Transverse colon (tissue), 4 donors: ENCODE measurements around the gene SGF29. TPM values are rescaled to one million over a fixed set of nuclear protein-coding genes. Genes with fewer than 3 reads are reported as not detected.
"Not testable (repeated sequence)": the region's sequence is repeated elsewhere in the genome, so short reads cannot be mapped to it uniquely, and the experiment has no call there.

Source experiments
- DNase-seq: peaks from one replicate; pipeline ENCODE4 v3.0.0-alpha.2; 2019
- H3K27ac ChIP-seq, 4 donors: fragments of 200-600 bp; sonication (generic); 2 replicates each; pipeline ENCODE4 v1.5.1; 2016 to 2018; ENCODE audit warnings: inconsistent platforms in 4 of 4
- H3K27me3 ChIP-seq: fragments of 200-600 bp; sonication (generic); 2 replicates; pipeline ENCODE4 v1.5.1; 2017; ENCODE audit warnings: inconsistent platforms
- H3K36me3 ChIP-seq, 4 donors: fragments of 200-600 bp; sonication (generic); 2 replicates each; pipeline ENCODE4 v1.5.1; 2017 to 2019; ENCODE audit warnings: inconsistent platforms in 4 of 4
- H3K4me1 ChIP-seq, 4 donors: fragments of 200-600 bp; sonication (generic); 2 replicates each; pipeline ENCODE4 v1.5.1; 2017 to 2020; ENCODE audit warnings: inconsistent platforms in 4 of 4
- H3K4me3 ChIP-seq, 4 donors: fragments of 200-600 bp; sonication (generic); 1 replicate in 1 of 4; 2 replicates in 3 of 4; pipeline versions ENCODE4 v1.5.1 to v1.6.1; 2017 to 2019; ENCODE audit warnings: inconsistent platforms in 4 of 4
- H3K9me3 ChIP-seq, 2 donors: fragments of 200-600 bp; sonication (generic); 2 replicates each; pipeline ENCODE4 v1.5.1; 2017 to 2019; ENCODE audit warnings: inconsistent platforms in 2 of 2
- EP300 ChIP-seq: sonication (generic); formaldehyde crosslinking; IDR thresholded peaks from one replicate; pipeline ENCODE4 v1.6.1; 2017; ENCODE audit warnings: antibody characterized with exemption, low read depth
- POLR2A ChIP-seq: fragments of 450-650 bp; IDR thresholded peaks from one replicate; pipeline ENCODE4 v1.6.1; 2016; ENCODE audit warnings: antibody characterized with exemption, mild to moderate bottlenecking, moderate library complexity
- POLR2AphosphoS5 ChIP-seq, 3 donors: sonication (generic); formaldehyde crosslinking; IDR thresholded peaks; one replicate each; pipeline ENCODE4 v1.6.1; 2016; ENCODE audit warnings: antibody characterized with exemption in 3 of 3
- WGBS, 2 donors: methylation state at CpG; one replicate each; pipeline ENCODE4 v1.1.5; 2018; ENCODE audit warnings: low coverage in 1 of 2; 5-methylcytosine and 5-hydroxymethylcytosine counted together
- in situ Hi-C, 4 donors: fragments of 200-750 bp; cut with MboI; loops; one replicate each; pipeline versions ENCODE4 v1.15.0 to v1.15.1; 2017; ENCODE audit warnings: low sequenced_read_pairs in 3 of 4, low pct_ligation_motif_present in 1 of 4, low pct_unique_long_range_greater_than_20kb in 1 of 4
- intact Hi-C: fragments of 100-400 bp; cut with DNase I; formaldehyde crosslinking; loops from one replicate; pipeline ENCODE4 v1.15.1; 2023; ENCODE audit warnings: low total_unique reads
- total RNA-seq, 4 donors: library from RNA; depleted of rRNA; stranded (reverse); fragments of >200 nt; gene quantifications; one replicate each; pipeline ENCODE4 v1.1.0, GENCODE V29; 2016
- TF ChIP-seq, protein P1 (sequence below), 5 experiments: fragments of 200-600 bp in 3 of 5; fragments of 450-650 bp in 2 of 5; sonication (generic) in 3 of 5; IDR thresholded peaks; 1 replicate in 2 of 5; 2 replicates in 3 of 5; pipeline ENCODE4 v1.5.1; 2016 to 2017; ENCODE audit warnings: antibody characterized with exemption in 5 of 5, inconsistent platforms in 3 of 5, mild to moderate bottlenecking in 2 of 5, moderate library complexity in 1 of 5

Gene SGF29
- total RNA-seq, 4 donors from 2014 or later, result 22.1 to 95.0 (median 32.1) TPM

- H3K36me3 ChIP-seq, H3K4me1 ChIP-seq, H3K9me3 ChIP-seq, DNase-seq, H3K4me3 ChIP-seq, H3K27ac ChIP-seq, in situ Hi-C loops, H3K27me3 ChIP-seq: not testable (repeated sequence)
- 70 to 77% methylated on average over 7 of the region's 7 CpGs for WGBS, 2 donors
- TF ChIP-seq, protein P1, sequence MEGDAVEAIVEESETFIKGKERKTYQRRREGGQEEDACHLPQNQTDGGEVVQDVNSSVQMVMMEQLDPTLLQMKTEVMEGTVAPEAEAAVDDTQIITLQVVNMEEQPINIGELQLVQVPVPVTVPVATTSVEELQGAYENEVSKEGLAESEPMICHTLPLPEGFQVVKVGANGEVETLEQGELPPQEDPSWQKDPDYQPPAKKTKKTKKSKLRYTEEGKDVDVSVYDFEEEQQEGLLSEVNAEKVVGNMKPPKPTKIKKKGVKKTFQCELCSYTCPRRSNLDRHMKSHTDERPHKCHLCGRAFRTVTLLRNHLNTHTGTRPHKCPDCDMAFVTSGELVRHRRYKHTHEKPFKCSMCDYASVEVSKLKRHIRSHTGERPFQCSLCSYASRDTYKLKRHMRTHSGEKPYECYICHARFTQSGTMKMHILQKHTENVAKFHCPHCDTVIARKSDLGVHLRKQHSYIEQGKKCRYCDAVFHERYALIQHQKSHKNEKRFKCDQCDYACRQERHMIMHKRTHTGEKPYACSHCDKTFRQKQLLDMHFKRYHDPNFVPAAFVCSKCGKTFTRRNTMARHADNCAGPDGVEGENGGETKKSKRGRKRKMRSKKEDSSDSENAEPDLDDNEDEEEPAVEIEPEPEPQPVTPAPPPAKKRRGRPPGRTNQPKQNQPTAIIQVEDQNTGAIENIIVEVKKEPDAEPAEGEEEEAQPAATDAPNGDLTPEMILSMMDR (IDR thresholded peaks at IDR 0.05), result peak in 1 of 5 experiments; percentile 9
- intact Hi-C loops, result loop anchor here (5.0 kb wide), 1 partner anchor 129 kb away; no protein-coding TSS in a partner anchor
Measured at GRCh38 chr16:28616224-28616577, 62.5 kb downstream of the SGF29 start.

GRCh38 chr16:28616636-28617035 is 62.9 kb downstream of the SGF29 start:
- TF ChIP-seq POLR2AphosphoS5 (IDR thresholded peaks at IDR 0.05) (no peak), POLR2A (no peak), EP300 (no peak)
- TF ChIP-seq, protein P1 (IDR thresholded peaks at IDR 0.05), result no peak
- DNase-seq, result no peak
- Histone ChIP-seq H3K9me3 (no peaks in the 10 kb centered on the region), H3K4me3 (no peak overlapping the region), H3K27me3 (no peaks in the 10 kb centered on the region), H3K4me1 (no peaks in the 10 kb centered on the region), H3K36me3 (no peaks in the 10 kb centered on the region), H3K27ac (no peak overlapping the region)
- intact Hi-C loops, result loop anchor here (5.0 kb wide), 1 partner anchor 129 kb away; no protein-coding TSS in a partner anchor
- 74 to 76% methylated on average over 7 of the region's 7 CpGs for WGBS, 2 donors
- in situ Hi-C loops, result no loop called here

- Histone ChIP-seq H3K9me3 (no peaks in the 10 kb centered on the region), H3K4me3 (no peak overlapping the region), H3K27ac (no peak overlapping the region), H3K36me3 (no peaks in the 10 kb centered on the region), H3K4me1 (peaks cover 0 to 12% (median 6%) of the 10 kb centered on the region in 4 donors), H3K27me3 (no peaks in the 10 kb centered on the region)
- 14 to 71% methylated on average over 3 to 4 of the region's 4 CpGs for WGBS, 2 donors
- in situ Hi-C loops, result no loop called here
- no peak for DNase-seq
- no peak for TF ChIP-seq POLR2AphosphoS5 (IDR thresholded peaks at IDR 0.05)
- no peak for TF ChIP-seq EP300
- no peak for TF ChIP-seq POLR2A
- TF ChIP-seq, protein P1 (IDR thresholded peaks at IDR 0.05), result no peak
- intact Hi-C loops, result loop anchor here (5.0 kb wide), 1 partner anchor 131 kb away; no protein-coding TSS in a partner anchor
Measured at GRCh38 chr16:28617874-28618273, 64.2 kb downstream of the SGF29 start.

DNA sequence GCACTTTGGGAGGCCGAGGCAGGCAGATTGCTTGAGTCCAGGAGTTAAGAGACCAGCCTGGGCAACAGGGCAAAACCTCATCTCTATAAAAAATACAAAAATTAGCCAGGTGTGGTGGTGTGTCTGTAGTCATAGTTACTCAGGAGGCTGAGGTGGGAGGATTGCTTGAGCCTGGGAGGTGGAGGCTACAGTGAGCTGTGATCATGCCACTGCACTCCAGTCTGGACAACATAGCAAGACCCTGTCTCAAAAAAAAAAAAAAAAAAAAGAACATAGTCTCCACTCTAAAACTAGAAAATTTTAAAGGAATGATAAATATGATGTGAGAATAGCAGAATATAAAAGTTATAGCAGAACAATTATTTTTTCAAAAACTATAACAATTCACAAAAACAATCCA is 66.6 kb downstream of the SGF29 start:
- H3K36me3 ChIP-seq, H3K4me3 ChIP-seq, H3K9me3 ChIP-seq, in situ Hi-C loops, intact Hi-C loops, DNase-seq, H3K27me3 ChIP-seq, H3K27ac ChIP-seq: not testable (repeated sequence)
- 82% methylated on average over 1 of the region's 1 CpG; no CpG with 5 or more reads in 1 of the 2 donors for WGBS, 2 donors
- H3K4me1 ChIP-seq, result peaks cover 0 to 19% (median 9%) of the 10 kb centered on the region in 4 donors

DNA sequence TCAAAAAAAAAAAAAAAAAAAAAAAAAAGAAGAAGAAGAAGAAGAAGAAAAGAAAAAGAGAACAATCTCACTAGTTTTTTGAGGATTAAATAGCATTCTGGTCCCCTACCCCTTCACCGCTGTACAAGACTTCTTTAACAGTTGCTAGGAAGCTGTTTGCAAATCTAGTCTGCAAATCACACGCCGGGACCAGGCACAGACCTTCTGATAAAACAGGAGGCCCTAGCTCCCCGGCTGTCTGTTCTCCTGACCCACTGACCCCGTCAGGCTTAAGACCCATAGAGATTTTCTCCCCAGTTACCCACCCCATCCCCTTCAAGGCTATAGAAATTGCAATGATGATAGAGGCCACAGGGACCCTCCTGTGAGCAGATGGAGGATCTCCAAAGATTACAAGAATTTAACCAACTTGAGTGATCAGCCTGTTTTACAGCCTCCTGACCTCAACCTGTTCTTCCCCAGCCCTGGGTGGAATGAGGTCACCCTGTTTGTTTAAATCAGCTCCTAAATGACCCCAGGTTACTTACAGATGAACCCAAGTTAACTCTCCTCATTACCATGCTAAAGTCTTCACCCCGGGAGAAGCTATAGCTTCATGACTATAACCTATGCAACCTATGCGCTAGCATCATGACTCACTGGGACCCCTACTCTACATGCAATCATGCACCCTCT is 67.9 kb downstream of the SGF29 start:
- Histone ChIP-seq H3K27me3 (no peaks in the 10 kb centered on the region), H3K9me3 (no peaks in the 10 kb centered on the region), H3K4me3 (no peak overlapping the region), H3K4me1 (peaks cover 0 to 19% (median 9%) of the 10 kb centered on the region in 4 donors), H3K36me3 (no peaks in the 10 kb centered on the region), H3K27ac (no peak overlapping the region)
- in situ Hi-C loops, result no loop called here
- 72 to 76% methylated on average over 7 of the region's 7 CpGs for WGBS, 2 donors
- intact Hi-C loops, result no loop called here
- no peak for TF ChIP-seq POLR2A
- no peak for DNase-seq

DNA sequence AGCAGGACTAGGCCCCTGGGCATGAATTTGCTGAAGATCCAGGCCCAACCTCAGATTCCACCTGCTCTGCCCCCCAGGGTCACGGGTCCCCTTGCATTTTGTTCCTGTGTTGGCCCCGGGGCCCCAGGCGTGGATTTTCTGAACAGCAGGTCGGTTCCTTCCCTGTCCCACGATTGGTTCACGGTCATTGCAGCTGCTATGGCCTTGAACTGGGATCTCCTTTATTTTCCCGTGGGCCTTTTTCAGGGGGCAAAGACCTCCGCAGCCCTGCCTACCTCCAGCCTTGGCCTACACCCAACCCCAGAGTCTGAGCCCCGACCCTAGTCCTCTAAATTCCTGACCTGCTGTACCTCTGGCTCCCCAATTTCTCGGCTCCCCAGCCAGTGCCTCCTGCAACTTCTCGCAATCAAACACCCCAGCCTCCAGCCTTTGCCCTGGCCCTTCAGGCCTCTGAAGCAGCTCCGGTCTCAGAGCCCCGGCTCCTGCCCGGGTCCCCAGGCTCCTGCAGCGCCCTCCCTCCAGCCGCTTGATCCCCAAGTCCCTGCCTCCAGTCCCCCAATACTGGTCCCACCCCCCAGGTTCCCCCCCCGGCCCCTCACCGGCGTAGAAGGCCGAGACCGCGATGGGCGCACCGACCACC is 68.9 kb downstream of the SGF29 start:
- Histone ChIP-seq H3K4me3 (peak overlapping the region; percentile 12 to 67 (median 52)), H3K4me1 (peaks cover 0 to 19% (median 9%) of the 10 kb centered on the region in 4 donors), H3K27ac (peak overlapping the region; percentile 35 to 74 (median 58))
- DNase-seq, intact Hi-C loops, in situ Hi-C loops, H3K9me3 ChIP-seq, H3K36me3 ChIP-seq, H3K27me3 ChIP-seq: not testable (repeated sequence)
- WGBS, 2 donors, result 40 to 43% methylated on average over 7 to 11 of the region's 24 CpGs
